Measurements from ENCODE around the gene KRT12.
A peak's percentile ranks its signal among the peaks of the same experiment; 100 is the strongest.

The KRT12 gene

DNA sequence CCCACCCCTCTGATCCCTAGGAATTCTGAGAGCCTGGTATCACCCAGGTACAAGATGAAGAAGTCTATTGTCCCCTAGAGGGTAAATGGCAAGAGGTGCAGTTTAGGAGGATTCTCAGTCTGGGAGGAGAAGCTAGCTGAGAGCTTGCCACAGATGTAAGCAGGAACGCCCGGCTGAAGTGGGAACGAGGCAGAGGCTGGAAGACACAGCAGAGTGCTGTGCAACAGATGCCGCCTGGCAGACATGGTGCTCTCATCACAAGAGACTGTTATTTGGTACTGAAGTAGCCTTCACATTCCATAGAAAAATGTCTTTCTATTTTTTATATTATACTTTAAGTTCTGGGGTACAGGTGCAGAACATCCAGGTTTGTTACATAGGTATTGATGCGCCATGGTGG, 38.3 kb upstream of the KRT12 start:
- no peak overlapping the region for H2AFZ ChIP-seq (ENCODE audit: low read length, unreplicated experiment)
- no peaks in the 10 kb centered on the region for H3K79me2 ChIP-seq (ENCODE audit: control insufficient read depth, insufficient read depth, low read length, unreplicated experiment)
- H3K4me1 ChIP-seq (ENCODE audit: control insufficient read depth, insufficient read depth, low read length, unreplicated experiment) = peaks cover 32% of the 10 kb centered on the region
- H3K4me3 ChIP-seq (ENCODE audit: low read depth, low read length) = no peak overlapping the region
- H3K36me3 ChIP-seq (ENCODE audit: insufficient read depth, low read length) = no peaks in the 10 kb centered on the region
- H3K27ac ChIP-seq (ENCODE audit: low read depth, low read length) = no peak overlapping the region
- no peaks in the 10 kb centered on the region for H3K27me3 ChIP-seq (ENCODE audit: insufficient read depth, low read length)

DNA sequence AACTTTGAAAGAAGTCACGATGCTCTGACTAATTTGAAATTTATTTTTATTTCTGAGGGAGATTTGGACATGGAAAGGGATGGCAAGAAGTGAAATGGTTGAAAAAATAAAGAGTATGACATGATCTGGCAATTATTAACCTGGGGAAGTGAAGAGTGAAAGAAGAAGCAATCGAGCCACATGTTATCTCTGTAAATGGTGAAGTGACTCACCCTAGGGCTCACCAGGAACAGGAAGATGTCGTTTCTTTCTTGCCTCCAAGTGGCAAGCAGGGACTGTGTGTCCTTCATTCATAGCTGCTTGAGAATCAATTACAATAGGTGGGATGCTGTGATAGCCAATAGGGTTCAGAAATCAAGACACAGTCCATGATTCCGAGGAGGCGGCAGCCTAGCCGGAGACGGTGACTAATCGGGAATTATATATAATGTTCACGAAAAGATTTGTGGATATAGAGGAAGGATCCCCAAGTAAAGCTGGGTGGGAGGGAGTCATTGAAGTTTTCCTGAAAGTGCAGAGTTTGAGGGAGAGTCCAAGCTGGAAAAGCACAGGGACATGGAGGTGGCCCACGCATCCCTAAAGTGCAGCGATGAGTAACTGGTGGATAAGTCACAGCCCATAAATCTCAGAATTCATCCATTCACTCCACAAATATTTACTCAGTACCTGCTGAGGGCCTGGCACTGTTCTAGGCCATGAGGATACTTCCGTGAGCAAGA, 36.3 kb upstream of the KRT12 start:
- H3K79me2 ChIP-seq (ENCODE audit: control insufficient read depth, insufficient read depth, low read length, unreplicated experiment) = no peaks in the 10 kb centered on the region
- H2AFZ ChIP-seq (ENCODE audit: low read length, unreplicated experiment) = peak overlapping the region; percentile 19
- no peaks in the 10 kb centered on the region for H3K27me3 ChIP-seq (ENCODE audit: insufficient read depth, low read length)
- peak overlapping the region; percentile 73 for H3K27ac ChIP-seq (ENCODE audit: low read depth, low read length)
- no peaks in the 10 kb centered on the region for H3K36me3 ChIP-seq (ENCODE audit: insufficient read depth, low read length)
- H3K4me3 ChIP-seq (ENCODE audit: low read depth, low read length) = peak overlapping the region; percentile 31; the same call in 1 of the 2 replicates
- peaks cover 22% of the 10 kb centered on the region for H3K4me1 ChIP-seq (ENCODE audit: control insufficient read depth, insufficient read depth, low read length, unreplicated experiment)

DNA sequence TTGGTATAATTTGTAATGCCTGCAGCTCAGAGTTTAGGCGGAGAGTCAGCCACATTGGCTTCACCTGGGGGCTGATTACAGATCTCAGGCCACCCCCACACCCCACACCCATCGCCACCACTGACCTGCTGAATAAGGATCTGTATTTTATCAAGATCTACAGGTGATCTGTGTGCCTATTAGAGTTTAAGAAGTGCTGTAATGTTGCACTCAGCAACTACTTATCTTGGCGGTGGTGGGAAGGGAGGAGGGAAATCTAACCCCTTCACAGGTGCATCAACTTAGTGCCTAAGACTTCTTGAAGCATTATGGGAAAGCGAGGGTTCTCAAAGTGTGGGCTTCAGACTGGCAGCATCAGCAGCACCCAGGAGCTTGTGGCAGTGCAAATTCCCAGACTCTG, 35.5 kb upstream of the KRT12 start:
- H3K27me3 ChIP-seq (ENCODE audit: insufficient read depth, low read length) = no peaks in the 10 kb centered on the region
- H3K4me1 ChIP-seq (ENCODE audit: control insufficient read depth, insufficient read depth, low read length, unreplicated experiment) = peaks cover 22% of the 10 kb centered on the region
- peak overlapping the region; percentile 73 for H3K27ac ChIP-seq (ENCODE audit: low read depth, low read length)
- no peaks in the 10 kb centered on the region for H3K79me2 ChIP-seq (ENCODE audit: control insufficient read depth, insufficient read depth, low read length, unreplicated experiment)
- no peaks in the 10 kb centered on the region for H3K36me3 ChIP-seq (ENCODE audit: insufficient read depth, low read length)
- H2AFZ ChIP-seq (ENCODE audit: low read length, unreplicated experiment) = peak overlapping the region; percentile 19
- 0 out of 2 replicates have a peak overlapping the region, but pooled peaks have one; percentile 31 for H3K4me3 ChIP-seq (ENCODE audit: low read depth, low read length)

DNA sequence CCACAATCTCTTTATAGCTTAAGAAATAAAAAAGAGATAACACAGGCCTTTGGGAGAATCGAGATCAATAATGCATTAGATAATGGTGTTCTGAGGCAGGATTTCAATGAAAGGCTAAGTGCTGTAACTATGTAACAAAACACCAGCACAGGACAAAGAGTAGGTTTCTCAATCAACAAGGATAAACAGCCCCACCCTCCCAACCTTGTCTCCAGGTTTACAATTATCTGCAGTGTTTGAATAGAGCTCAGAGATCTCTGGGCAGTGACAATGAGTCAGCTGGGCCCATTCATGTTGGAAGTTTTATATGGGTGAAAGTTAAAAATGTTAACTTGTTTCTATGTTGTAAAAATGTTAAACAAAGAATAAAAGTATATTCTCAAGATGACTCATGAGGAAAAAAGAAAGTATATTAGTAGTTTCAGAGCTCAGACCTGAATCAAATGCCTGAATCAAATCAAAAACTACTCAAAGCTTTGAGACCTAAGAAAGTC, 35.0 kb upstream of the KRT12 start:
- Histone ChIP-seq H3K27me3 (ENCODE audit: insufficient read depth, low read length) (no peaks in the 10 kb centered on the region), H2AFZ (ENCODE audit: low read length, unreplicated experiment) (no peak overlapping the region), H3K4me1 (ENCODE audit: control insufficient read depth, insufficient read depth, low read length, unreplicated experiment) (peaks cover 22% of the 10 kb centered on the region), H3K27ac (ENCODE audit: low read depth, low read length) (peak overlapping the region; percentile 73), H3K79me2 (ENCODE audit: control insufficient read depth, insufficient read depth, low read length, unreplicated experiment) (no peaks in the 10 kb centered on the region), H3K4me3 (ENCODE audit: low read depth, low read length) (no peak overlapping the region), H3K36me3 (ENCODE audit: insufficient read depth, low read length) (no peaks in the 10 kb centered on the region)

DNA sequence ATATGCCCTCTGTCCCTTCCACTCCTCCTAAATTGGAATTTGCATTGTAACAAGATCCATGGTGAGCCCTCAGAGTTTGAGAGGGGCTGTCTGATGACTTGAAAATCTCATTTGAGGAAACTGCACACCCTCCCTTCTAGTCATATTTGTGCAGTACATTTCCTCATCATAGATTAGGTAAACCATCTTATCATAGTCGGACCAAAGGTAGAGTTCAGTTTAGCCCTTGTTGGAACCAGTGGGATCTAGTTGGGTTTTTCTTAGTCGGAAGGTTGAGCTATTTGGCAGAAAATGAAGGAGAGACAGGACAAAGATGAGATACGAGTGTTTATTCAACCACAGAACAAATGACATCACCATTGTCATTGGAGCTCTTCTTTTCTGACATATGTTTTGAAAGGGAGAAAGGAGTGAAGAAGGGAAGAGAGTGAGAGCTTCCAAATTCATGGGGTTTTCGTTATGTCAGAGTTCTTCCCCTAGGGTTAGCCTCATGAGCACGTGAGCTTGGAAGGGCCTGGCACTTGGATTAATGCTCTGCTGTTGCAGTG, 33.9 kb upstream of the KRT12 start:
- no peaks in the 10 kb centered on the region for H3K79me2 ChIP-seq (ENCODE audit: control insufficient read depth, insufficient read depth, low read length, unreplicated experiment)
- H2AFZ ChIP-seq (ENCODE audit: low read length, unreplicated experiment) = no peak overlapping the region
- H3K27me3 ChIP-seq (ENCODE audit: insufficient read depth, low read length) = no peaks in the 10 kb centered on the region
- H3K36me3 ChIP-seq (ENCODE audit: insufficient read depth, low read length) = no peaks in the 10 kb centered on the region
- H3K27ac ChIP-seq (ENCODE audit: low read depth, low read length) = no peak overlapping the region
- H3K4me3 ChIP-seq (ENCODE audit: low read depth, low read length) = no peak overlapping the region
- peaks cover 22% of the 10 kb centered on the region for H3K4me1 ChIP-seq (ENCODE audit: control insufficient read depth, insufficient read depth, low read length, unreplicated experiment)

DNA sequence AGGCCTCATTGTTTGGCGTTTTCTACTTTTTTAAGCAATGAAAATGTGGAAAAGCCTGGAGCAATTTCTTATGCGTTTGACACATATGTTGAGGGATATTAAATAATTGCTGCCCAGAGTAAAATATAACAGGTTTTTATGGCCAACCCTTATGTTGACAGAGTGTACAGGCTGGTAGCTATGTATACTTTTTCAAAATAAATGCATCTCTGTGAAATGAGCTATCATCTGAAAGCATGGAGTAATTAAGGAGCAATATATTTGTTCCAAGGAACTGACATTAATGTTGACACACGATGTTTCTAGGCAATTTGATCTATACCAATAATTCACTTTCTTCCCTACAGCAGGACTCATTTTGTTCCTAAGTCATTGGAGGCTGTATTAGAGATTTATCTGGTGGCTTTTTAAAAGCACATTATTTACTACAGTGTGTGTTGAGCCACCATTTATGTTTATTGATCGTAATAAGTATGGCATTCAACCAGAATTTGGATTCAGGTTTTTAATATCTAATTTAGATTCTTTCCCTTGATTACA, 30.0 kb upstream of the KRT12 start:
- Histone ChIP-seq H3K36me3 (ENCODE audit: insufficient read depth, low read length) (no peaks in the 10 kb centered on the region), H3K27ac (ENCODE audit: low read depth, low read length) (no peak overlapping the region), H3K4me1 (ENCODE audit: control insufficient read depth, insufficient read depth, low read length, unreplicated experiment) (peaks cover 4% of the 10 kb centered on the region), H3K79me2 (ENCODE audit: control insufficient read depth, insufficient read depth, low read length, unreplicated experiment) (no peaks in the 10 kb centered on the region), H3K4me3 (ENCODE audit: low read depth, low read length) (no peak overlapping the region), H3K27me3 (ENCODE audit: insufficient read depth, low read length) (no peaks in the 10 kb centered on the region), H2AFZ (ENCODE audit: low read length, unreplicated experiment) (no peak overlapping the region)

DNA sequence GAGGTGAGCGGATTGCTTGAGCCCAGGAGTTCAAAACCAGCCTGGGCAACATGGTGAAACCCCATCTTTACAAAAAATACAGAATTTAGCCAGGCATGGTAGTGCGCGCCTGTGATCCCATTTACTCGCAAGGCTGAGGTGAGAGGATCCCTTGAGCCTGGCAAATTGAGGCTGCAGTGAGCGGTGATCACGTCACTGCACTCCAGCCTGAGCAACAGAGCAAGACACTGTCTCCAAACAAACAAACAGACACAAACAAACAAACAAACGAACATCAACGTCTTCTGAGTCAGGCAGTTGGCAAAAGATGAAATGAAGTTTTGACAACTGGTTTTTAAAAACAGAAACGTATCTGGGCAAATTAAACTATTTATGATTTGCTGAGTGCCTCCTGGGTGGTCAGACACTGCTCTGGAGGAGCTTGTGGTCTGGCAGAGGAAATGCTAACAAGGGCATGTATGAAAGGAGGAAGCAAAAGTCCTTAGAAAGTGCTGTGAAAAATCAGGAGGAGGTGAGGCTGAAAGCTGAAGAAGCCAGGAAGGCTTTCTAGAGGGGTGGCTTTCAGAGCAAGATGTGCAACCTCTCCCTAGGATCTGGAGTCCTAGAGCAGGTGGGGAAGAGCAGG, 28.2 kb upstream of the KRT12 start:
- Histone ChIP-seq H3K79me2 (ENCODE audit: control insufficient read depth, insufficient read depth, low read length, unreplicated experiment) (no peaks in the 10 kb centered on the region), H3K27me3 (ENCODE audit: insufficient read depth, low read length) (no peaks in the 10 kb centered on the region), H3K4me1 (ENCODE audit: control insufficient read depth, insufficient read depth, low read length, unreplicated experiment) (no peaks in the 10 kb centered on the region), H3K4me3 (ENCODE audit: low read depth, low read length) (no peak overlapping the region), H2AFZ (ENCODE audit: low read length, unreplicated experiment) (peak overlapping the region; percentile 49), H3K36me3 (ENCODE audit: insufficient read depth, low read length) (no peaks in the 10 kb centered on the region), H3K27ac (ENCODE audit: low read depth, low read length) (no peak overlapping the region)

DNA sequence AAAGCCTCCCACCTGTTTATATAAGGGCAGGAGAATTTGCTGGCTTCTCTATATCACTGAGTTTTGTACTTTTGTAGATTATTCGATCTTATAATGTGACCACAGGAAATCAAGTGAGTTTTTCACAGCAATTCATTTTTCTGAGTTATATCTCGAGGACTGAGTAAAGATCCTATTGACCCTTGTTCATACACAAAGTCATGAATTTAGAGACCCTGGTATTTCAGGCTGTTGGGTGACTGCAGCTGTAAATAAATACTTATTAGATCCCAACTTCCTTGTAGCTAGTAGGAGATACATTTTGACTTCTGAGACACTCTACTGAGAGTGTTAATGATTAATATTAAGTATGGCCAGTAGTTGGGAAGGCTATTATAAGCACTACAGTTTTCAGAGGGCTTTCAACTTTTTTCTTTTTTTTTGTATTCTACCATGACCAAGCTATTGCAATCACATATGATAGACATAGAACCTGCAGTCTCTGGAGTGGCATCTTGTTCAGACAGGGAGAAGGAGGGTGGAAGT, 21.2 kb upstream of the KRT12 start:
- no peak overlapping the region for H2AFZ ChIP-seq (ENCODE audit: low read length, unreplicated experiment)
- no peaks in the 10 kb centered on the region for H3K4me1 ChIP-seq (ENCODE audit: control insufficient read depth, insufficient read depth, low read length, unreplicated experiment)
- no peak overlapping the region for H3K4me3 ChIP-seq (ENCODE audit: low read depth, low read length)
- peaks cover 6% of the 10 kb centered on the region; the same call in 1 of the 2 replicates for H3K27me3 ChIP-seq (ENCODE audit: insufficient read depth, low read length)
- H3K79me2 ChIP-seq (ENCODE audit: control insufficient read depth, insufficient read depth, low read length, unreplicated experiment) = no peaks in the 10 kb centered on the region
- H3K27ac ChIP-seq (ENCODE audit: low read depth, low read length) = no peak overlapping the region
- H3K36me3 ChIP-seq (ENCODE audit: insufficient read depth, low read length) = no peaks in the 10 kb centered on the region

DNA sequence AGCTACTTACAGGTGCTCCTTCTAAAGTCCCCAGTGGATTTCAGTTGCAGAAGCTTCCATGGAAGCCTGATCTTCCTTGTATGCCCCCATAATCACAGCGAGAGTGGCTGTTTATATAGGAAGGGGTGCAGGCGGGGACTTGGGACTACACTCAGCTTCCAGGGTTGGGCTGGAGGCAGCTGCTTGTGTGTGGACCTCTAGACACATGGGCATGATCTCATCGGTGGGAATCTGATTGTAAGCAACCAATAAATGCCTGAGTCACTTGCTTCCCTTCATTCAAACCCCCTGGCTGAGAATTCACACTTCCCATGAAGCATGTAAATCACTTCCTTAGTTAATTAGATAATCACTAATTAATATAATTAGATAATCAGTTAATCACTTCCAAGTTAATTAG, 19.1 kb upstream of the KRT12 start:
- Histone ChIP-seq H3K27me3 (ENCODE audit: insufficient read depth, low read length) (peaks cover 6% of the 10 kb centered on the region; the same call in 1 of the 2 replicates), H2AFZ (ENCODE audit: low read length, unreplicated experiment) (no peak overlapping the region), H3K4me1 (ENCODE audit: control insufficient read depth, insufficient read depth, low read length, unreplicated experiment) (no peaks in the 10 kb centered on the region), H3K79me2 (ENCODE audit: control insufficient read depth, insufficient read depth, low read length, unreplicated experiment) (no peaks in the 10 kb centered on the region), H3K36me3 (ENCODE audit: insufficient read depth, low read length) (no peaks in the 10 kb centered on the region), H3K4me3 (ENCODE audit: low read depth, low read length) (no peak overlapping the region), H3K27ac (ENCODE audit: low read depth, low read length) (no peak overlapping the region)

DNA sequence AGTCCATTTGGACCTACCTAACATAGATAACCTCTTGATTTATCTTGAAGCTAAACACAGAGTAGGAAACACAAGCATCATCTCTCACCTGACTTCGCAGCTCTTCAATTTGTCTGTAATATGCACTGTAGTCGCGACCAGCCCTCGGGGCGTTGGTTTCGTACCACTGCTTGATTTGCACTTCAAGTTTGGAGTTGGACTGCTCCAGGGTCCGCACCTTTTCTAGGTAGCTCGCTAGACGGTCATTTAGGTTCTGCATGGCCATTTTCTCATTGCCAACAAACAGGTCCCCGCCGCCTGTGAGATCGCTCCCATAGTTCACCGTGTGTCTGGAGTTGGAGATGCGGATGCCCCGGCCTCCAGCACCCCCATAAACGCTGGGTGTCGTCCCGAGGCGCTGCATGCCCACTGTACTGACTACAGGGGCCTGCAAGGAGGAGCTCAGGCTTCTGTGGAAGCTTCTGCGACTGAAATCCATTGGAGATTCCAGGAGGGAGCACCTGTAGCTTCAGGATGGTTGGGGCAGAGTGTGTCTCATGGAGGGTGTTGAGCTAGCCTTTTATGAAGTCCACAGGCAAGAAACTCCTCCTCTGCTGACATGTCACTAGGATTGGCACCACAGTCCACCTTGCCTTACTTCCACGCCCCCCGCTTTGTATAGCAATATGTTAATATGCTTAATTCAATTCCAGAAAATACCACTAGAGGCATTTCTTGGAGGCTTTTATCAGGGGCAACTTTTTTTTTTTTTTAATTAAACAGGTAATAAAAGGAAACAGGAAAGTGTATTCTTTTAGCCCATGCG, 17.9 kb upstream of the KRT12 start, which contains the start of gene KRT20:
KRT20 (minus strand) TSS at position 535 of the 805 bp plus-strand sequence; CDS start at position 478, 57 bp downstream.
- Histone ChIP-seq H2AFZ (ENCODE audit: low read length, unreplicated experiment) (no peak within 1 kb of the TSS), H3K36me3 (ENCODE audit: insufficient read depth, low read length) (no peaks in the 10 kb centered on the region), H3K4me3 (ENCODE audit: low read depth, low read length) (no peak within 1 kb of the TSS), H3K4me1 (ENCODE audit: control insufficient read depth, insufficient read depth, low read length, unreplicated experiment) (no peaks in the 10 kb centered on the region), H3K27me3 (ENCODE audit: insufficient read depth, low read length) (peaks cover 6% of the 10 kb centered on the region; the same call in 1 of the 2 replicates), H3K79me2 (ENCODE audit: control insufficient read depth, insufficient read depth, low read length, unreplicated experiment) (no peaks in the 10 kb centered on the region), H3K27ac (ENCODE audit: low read depth, low read length) (no peak within 1 kb of the TSS)
